ENCODE results near the gene BABAM2.

- TF ChIP-seq CTCF (IDR thresholded peaks at IDR 0.05) (no peak), POLR2A (IDR thresholded peaks at IDR 0.05) (no peak)
Observed at GRCh38 chr2:28375742-28376631, 485.5 kb downstream of the BABAM2 start.

All from right lobe of liver (tissue), 4 donors.